Osteoblast (primary cell): ENCODE results near the gene CX3CR1. TPM values are rescaled to one million over a fixed set of nuclear protein-coding genes. Genes with fewer than 3 reads are reported as not detected.

Source experiments
- DNase-seq: peaks from one replicate; pipeline ENCODE4 v3.0.0; 2011; ENCODE audit warnings: low spot score, mixed read lengths; ENCODE audit not compliant: insufficient read length; ENCODE audit errors: missing footprints
- H2AFZ ChIP-seq: 2 replicates; pipeline ENCODE4 v1.6.0; 2011; ENCODE audit warnings: mild to moderate bottlenecking, low read length
- H3K27ac ChIP-seq: 2 replicates; pipeline ENCODE4 v1.5.1; 2011; ENCODE audit warnings: mild to moderate bottlenecking, low read depth, low read length, moderate library complexity
- H3K27me3 ChIP-seq: 2 replicates; pipeline ENCODE4 v1.6.0; 2012; ENCODE audit warnings: mild to moderate bottlenecking, control low read depth, inconsistent platforms, low read length, moderate library complexity; ENCODE audit not compliant: insufficient read depth
- H3K36me3 ChIP-seq: 2 replicates; pipeline ENCODE4 v1.5.1; 2011; ENCODE audit warnings: mild to moderate bottlenecking, low read length, control low read depth, moderate library complexity; ENCODE audit not compliant: insufficient read depth
- H3K4me1 ChIP-seq: 2 replicates; pipeline ENCODE4 v1.5.1; 2011; ENCODE audit warnings: mild to moderate bottlenecking, low read length, control low read depth, moderate library complexity; ENCODE audit not compliant: insufficient read depth
- H3K4me2 ChIP-seq: 2 replicates; pipeline ENCODE4 v1.6.0; 2011; ENCODE audit warnings: mild to moderate bottlenecking, low read length; ENCODE audit not compliant: insufficient read depth
- H3K4me3 ChIP-seq: fragments of 200-600 bp; sonication (generic); 3 replicates; pipeline ENCODE4 v1.5.1; 2012; ENCODE audit warnings: mild to moderate bottlenecking, low read length, inconsistent platforms; ENCODE audit not compliant: insufficient read depth
- H3K79me2 ChIP-seq: 2 replicates; pipeline ENCODE4 v1.6.0; 2012; ENCODE audit warnings: mild to moderate bottlenecking, low read length, control low read depth, inconsistent platforms; ENCODE audit not compliant: insufficient read depth
- H3K9me3 ChIP-seq: 2 replicates; pipeline ENCODE4 v1.5.1; 2011; ENCODE audit warnings: low read depth, low read length, control low read depth
- H4K20me1 ChIP-seq: 2 replicates; pipeline ENCODE4 v1.6.0; 2012; ENCODE audit warnings: mild to moderate bottlenecking, low read length, control low read depth; ENCODE audit not compliant: insufficient read depth
- CTCF ChIP-seq: IDR thresholded peaks from 2 replicates; pipeline ENCODE4 v1.5.1; 2011; ENCODE audit warnings: mild to moderate bottlenecking, low read depth, low read length, moderate library complexity; ENCODE audit errors: extremely low read depth
- total RNA-seq: library from RNA; depleted of rRNA; stranded (reverse); fragments of >200 nt; gene quantifications from 2 replicates; pipeline ENCODE4 v1.2.3, GENCODE V29; 2012

CX3CR1 gene
- total RNA-seq, 1 donor, result under 0.01 TPM

- DNase-seq, result no peak
- TF ChIP-seq CTCF, result no peak
- Histone ChIP-seq H3K4me2 (no peak overlapping the region), H3K4me3 (no peak overlapping the region), H3K4me1 (peaks cover 5% of the 10 kb centered on the region), H3K9me3 (no peaks in the 10 kb centered on the region), H3K79me2 (no peaks in the 10 kb centered on the region), H4K20me1 (no peaks in the 10 kb centered on the region), H3K36me3 (no peaks in the 10 kb centered on the region), H3K27ac (no peak overlapping the region), H3K27me3 (peaks cover 54% of the 10 kb centered on the region), H2AFZ (no peak overlapping the region)
Observed at GRCh38 chr3:39261726-39262125, 18.1 kb downstream of the CX3CR1 start.

GRCh38 chr3:39260957-39261356 is 18.9 kb downstream of the CX3CR1 start:
- peak; percentile 58 for TF ChIP-seq CTCF
- H3K27ac ChIP-seq, result no peak overlapping the region
- H3K36me3 ChIP-seq, result no peaks in the 10 kb centered on the region
- no peaks in the 10 kb centered on the region for H4K20me1 ChIP-seq
- no peaks in the 10 kb centered on the region for H3K79me2 ChIP-seq
- H3K4me1 ChIP-seq, result peaks cover 5% of the 10 kb centered on the region
- no peak overlapping the region for H3K4me3 ChIP-seq
- peak overlapping the region; percentile 6 for H3K4me2 ChIP-seq
- DNase-seq, result peak; percentile 89
- peaks cover 54% of the 10 kb centered on the region for H3K27me3 ChIP-seq
- no peaks in the 10 kb centered on the region for H3K9me3 ChIP-seq
- H2AFZ ChIP-seq, result no peak overlapping the region

DNA sequence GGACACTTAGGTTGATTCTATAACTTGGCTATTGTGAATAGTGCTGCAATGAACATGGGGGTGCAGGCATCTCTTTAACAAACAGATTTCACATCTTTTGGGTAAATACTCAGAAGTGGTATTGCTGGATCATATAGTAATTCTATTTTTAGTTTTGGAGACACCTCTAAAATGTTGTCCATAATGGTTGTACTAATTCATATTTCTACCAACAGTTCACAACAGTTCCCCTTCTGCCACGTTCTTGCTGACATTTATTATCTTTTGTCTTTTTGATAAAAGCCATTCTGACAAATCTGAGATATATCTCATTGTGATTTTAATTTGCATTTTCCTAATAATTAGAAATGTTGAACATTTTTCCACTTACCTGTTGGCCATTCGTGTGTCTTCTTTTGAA is 19.5 kb downstream of the CX3CR1 start:
- H3K27ac ChIP-seq, result no peak overlapping the region
- peaks cover 6% of the 10 kb centered on the region for H3K4me1 ChIP-seq
- TF ChIP-seq CTCF, result no peak
- no peaks in the 10 kb centered on the region for H3K79me2 ChIP-seq
- peaks cover 49% of the 10 kb centered on the region for H3K27me3 ChIP-seq
- H3K36me3 ChIP-seq, result no peaks in the 10 kb centered on the region
- H3K9me3 ChIP-seq, result no peaks in the 10 kb centered on the region
- DNase-seq, result no peak
- no peaks in the 10 kb centered on the region for H4K20me1 ChIP-seq
- no peak overlapping the region for H2AFZ ChIP-seq
- no peak overlapping the region for H3K4me2 ChIP-seq
- no peak overlapping the region for H3K4me3 ChIP-seq

DNA sequence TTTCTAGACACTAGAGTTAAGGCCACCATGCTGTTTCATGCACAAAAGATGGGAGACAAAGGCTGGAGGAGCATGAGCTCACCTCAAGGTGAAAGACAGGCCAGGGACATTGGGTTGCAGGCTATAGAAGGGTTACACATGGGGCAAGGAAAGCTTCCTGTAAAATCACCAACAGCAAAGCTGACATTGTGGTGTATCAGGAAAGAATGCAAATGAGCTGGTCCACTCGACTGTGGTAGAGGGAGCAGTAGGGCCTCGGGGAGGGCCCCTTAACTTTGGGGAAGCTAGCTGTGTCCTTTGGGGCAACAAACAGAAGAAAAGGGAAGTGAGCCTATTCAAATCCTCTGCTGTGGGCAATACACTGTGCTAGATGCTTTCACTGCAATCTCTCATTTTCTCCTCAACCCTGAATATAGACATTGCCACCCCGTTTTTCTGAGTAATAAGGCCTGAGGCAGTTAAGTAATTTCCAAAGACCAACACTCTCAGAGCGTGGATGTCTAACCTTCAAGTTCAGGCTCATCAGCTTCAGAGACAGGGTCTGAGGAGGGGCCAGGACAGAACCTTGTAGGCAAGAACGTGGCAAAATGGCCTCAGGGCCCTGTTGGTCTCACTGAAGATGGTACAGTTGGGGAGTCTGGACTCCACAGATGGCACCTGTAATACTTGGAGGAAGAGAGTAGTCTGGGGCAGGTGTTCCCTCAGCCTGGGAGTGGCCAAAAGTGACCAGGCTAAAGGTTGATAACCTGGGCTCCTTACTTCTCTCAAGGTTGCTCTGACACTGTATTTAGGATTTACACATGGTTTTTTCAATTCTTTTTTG is 24.1 kb downstream of the CX3CR1 start:
- Histone ChIP-seq H2AFZ (no peak overlapping the region), H3K36me3 (no peaks in the 10 kb centered on the region), H3K4me1 (peaks cover 10% of the 10 kb centered on the region), H3K4me2 (no peak overlapping the region), H3K27me3 (peaks cover 36% of the 10 kb centered on the region), H3K79me2 (no peaks in the 10 kb centered on the region), H3K4me3 (no peak overlapping the region), H3K9me3 (no peaks in the 10 kb centered on the region), H3K27ac (no peak overlapping the region), H4K20me1 (no peaks in the 10 kb centered on the region)
- no peak for DNase-seq
- TF ChIP-seq CTCF, result no peak
